DMS114 treated with DMSO at 0.1 percent for 48 hours (cell line): ENCODE data around the gene CHST15.

Experiments used
- DNase-seq: peaks from one replicate; lab custom pipeline; 2025; ENCODE audit not compliant: unreplicated experiment; lab: John Stamatoyannopoulos, UW

The CHST15 gene

DNA sequence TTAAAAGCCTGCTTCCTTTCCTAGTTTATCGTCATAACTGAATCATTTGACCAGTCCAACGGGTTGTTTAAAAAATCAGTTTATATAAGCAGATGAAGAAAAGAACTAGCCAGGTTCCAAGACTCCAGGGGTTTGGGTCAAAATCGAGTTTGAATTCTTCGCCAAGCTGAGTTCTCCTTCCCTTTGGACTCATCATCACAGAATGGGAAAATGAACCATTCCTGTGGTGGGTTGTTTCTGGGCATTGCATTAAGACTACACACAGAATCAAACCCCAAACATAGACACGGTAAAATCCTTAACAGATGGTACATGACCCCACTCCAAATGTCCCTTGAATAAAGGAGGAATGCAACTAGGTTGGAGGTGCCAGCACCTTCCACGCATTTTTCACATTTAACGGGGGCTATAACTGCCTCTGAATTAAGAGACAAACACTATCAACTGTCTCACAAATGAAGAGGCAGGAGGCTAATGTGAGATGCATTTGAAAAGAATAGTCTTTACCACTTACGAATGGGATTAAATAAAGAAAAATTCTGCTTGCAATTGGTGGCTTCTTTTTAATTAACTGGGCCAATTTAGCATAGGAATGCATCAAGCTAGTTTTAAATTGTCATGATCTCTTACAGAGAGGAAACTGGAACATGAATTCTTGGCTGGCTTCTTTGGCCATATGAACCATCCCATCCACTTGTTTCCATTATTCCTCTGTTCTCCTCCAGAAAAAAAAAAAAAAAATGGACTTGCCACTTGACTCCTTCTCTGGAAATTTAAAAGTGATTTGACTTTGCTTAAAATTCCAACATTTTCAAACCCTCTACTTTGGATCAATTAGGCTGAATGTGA is 61.1 kb downstream of the CHST15 start:
- DNase-seq, result no peak

- DNase-seq, result no peak
These were observed 62.8 kb downstream of the CHST15 start for GRCh38 chr10:124030492-124031110.

DNA sequence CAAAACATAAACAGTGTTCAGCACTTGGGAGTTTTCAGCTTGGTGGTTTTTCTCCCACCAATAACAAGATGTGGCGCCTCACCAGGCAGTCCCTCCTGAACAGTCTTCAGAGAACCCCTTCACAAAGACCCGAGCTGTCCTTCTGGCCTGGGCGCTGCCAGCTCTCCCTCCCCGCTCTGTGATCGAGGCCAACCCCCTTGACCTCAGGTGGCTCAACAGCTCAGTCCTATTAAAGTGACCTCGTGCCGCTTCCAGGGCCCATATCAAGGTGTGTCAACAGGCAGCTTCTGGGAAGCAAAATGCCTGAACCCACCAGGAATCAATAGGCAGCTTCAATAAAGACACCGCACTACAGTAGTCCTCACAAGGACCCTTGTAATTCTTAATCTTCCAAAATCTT is 63.3 kb downstream of the CHST15 start:
- no peak for DNase-seq

DNA sequence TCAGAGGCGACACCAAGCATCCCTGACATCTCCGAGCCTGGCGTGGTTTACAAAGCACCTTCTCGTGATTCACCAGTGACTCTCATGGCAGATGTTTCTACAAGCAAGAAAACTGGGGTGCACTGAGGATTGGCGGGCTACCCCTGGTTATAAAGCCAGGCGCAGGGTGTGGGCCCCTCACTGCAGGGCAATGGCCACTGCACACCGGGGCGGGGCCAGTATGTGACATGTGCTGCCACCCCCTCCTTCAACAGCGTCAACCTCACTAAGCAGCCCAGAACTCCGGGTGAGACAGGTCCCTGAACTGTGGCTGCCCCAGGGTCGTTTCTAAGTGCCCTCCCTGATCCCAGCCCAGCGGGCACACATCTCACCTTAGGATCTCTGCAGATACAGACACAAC is 63.8 kb downstream of the CHST15 start:
- DNase-seq, result no peak

GRCh38 chr10:124028700-124029480 is 64.5 kb downstream of the CHST15 start:
- DNase-seq, result no peak

GRCh38 chr10:124027651-124028050 is 65.7 kb downstream of the CHST15 start:
- DNase-seq, result no peak

GRCh38 chr10:124027031-124027611 is 66.3 kb downstream of the CHST15 start:
- DNase-seq, result no peak

DNA sequence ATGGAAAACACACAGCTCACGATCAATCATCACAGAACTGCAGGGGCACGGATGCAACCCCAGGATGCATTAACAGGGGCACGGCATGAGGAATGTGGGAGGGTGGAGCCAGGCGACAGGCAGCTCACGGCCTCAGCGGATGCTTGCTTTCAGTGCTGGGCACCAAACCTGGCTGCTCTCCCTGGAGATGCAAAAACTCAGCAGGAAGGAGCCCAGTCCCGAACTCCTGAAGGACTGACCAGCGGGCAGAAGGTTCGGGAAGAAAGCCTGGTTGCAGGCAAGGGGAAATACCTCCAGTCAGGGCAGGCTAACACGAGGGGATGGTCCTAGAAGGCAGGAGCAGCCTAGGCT is 66.8 kb downstream of the CHST15 start:
- DNase-seq, result no peak

DNA sequence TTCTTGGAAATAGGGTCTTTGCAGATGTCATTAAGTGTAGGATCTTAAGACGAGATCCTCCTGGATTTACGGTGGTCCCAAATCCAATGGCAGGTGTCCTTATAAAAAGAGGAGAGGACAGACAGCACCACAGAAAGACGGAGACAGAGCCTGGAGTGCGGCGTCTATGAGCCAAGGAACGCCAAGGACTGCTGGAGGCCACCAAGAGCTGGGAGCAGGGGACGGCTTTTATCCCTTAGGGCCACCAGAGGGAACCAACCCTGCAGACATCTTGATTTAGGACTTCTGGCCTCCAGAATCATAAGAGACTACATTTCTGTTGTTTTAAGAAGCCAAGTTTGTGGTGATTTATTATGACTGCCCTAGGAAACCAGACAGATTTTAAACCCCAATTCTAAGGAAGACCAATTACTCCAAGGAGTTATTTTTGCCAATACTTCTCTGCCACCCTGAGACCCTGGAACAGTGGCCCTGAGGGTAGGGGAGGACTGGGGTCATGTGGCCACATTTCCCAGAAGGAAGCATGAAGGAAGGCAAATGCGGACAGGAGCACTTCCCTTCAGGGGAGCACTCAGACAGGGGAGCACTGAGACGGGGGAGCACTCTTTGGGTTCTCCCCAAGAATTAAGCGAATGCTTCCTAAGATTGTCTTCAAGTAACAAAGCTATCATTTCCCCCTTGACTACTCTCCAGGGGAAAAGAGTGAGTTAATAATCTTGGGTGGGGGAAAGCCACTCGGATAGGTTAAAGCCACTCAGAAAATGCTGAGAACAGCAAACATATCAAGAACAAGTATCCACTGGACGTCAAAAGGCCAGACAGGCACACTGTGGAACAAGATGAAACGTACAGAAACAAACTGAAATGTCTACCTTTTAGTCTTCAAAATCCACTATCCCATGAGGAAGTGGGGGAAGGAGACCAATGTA is 67.5 kb downstream of the CHST15 start:
- DNase-seq, result peak; percentile 14

- DNase-seq, result no peak
These were observed 68.2 kb downstream of the CHST15 start for GRCh38 chr10:124025152-124025551.

DNA sequence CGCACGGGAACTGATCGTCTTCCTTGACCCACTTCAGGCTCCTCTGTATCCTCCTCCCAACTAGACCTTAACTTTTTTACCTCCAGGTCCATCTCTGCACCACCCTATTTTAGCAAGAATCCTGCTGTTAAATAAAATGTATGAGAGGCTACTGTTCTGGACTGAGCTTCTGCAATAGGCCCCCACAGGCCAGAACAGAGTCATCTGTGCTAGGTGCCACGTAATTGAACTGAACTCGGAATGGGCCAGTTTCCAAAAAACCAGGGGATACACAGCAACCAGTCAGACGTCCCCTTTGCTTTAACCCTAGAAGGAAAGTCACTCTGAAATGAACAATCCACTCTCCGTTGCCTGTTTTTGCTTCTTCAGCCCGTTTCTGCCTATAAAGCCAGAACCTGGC is 71.3 kb downstream of the CHST15 start:
- DNase-seq, result no peak

DNA sequence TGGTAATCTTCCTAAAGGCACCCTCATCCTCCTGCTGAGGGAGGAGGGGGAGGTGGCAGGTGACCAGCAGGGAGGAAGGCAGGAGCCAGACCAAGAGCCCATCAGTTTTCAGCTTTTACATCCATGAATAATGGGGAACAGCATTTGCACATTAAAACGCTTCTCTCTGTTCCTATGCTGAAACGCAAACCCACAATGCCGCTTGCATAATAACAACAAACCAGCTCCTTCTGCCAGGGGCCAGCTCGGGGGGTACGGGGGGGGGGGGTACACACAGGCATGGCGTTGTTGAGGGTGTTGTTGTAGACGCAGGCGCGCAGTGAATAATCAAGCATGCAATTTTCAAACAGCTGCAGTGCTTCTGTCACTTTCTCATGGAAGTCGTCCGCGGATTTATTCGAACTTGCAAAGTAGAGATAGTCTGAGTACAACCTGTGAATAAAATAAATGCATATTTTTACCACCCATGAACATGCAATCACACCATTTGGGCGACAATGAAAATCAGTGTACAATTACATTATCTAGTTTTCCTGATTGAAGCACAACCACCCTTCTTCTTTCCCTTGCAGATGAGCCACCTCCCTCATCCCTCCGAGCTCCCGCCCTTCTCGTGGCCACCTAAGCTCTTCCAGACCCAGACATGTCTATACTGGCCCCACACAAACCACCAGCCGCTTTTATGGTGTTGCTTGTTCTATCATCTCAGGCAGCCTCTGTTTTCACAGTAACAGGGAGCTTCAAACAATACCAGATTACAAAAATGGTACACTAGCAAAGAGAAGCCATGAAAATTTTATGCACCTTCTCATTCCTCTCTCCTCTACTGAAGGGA is 72.2 kb downstream of the CHST15 start:
- DNase-seq, result no peak

- DNase-seq, result no peak
These were observed 73.3 kb downstream of the CHST15 start for GRCh38 chr10:124019886-124020797.

DNA sequence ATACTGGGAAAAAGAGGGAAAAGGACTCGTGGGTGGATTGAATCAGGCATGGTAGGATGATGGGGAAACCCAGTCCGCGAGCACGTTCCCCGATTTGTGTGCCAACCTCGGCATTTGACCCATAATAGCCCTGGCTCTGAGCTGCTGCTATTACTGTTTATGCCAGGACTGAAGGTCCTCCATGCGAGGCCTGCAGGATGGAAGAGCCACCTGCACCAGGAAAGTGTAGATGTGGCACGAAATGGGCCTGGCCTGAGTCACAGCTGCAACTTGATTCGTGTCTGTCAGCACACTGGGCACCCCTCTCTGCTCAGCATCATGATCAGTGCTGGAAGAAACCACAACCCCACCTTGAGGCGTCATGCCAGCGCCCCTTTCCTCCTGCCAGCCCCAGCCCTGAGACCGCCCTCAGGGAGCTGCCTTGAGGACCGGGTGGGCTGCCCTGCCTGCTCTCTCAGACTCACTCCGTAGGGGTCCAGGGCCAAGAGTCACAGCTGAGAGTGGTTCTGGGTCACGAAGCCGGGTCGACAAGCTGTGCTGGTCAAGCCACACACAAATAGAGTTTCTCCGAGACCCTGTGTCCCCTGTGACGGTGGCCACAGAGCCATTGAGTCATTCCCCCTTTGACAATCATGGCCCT is 74.4 kb downstream of the CHST15 start:
- no peak for DNase-seq

DNA sequence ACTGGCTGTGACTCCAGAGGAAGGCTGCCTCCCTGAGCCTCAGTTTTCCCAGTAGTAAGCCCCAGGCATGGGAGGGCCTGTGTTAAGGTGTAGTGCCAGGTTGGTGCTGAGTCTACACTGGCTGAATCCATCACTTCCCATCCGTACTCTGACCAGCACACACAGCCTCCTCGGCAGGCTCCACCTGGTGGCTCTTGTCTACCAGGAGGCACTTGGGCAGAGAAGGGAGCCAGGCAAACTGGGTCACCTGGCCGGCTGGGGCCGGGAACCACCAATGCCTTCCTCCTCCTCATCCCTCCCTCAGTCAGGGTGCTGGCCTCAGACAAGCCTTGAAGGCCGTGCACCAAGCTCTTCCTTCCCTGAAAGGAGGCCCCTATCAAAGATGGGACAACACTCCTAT is 75.7 kb downstream of the CHST15 start:
- DNase-seq, result no peak

GRCh38 chr10:124016804-124017375 is 76.5 kb downstream of the CHST15 start:
- no peak for DNase-seq

GRCh38 chr10:124015991-124016390 is 77.4 kb downstream of the CHST15 start:
- DNase-seq, result no peak
